K562 (cell line): ENCODE results near the gene MYLK3. TPM values are rescaled to one million over a fixed set of nuclear protein-coding genes. Genes with fewer than 3 reads are reported as not detected.

Experiments
- ATAC-seq: fragments of 200-7000 bp; cut with Tn5 transposase; 3 replicates; pipeline ENCODE4 v1.9.1; 2020; ENCODE audit warnings: moderate library complexity
- BruUV-seq: library from RNA; stranded (reverse); fragments of 400-500 nt; replicated peaks from 2 replicates; lab custom pipeline; 2021; lab: Mats Ljungman, UMichigan
- CTCF ChIA-PET: fragments of 300-600 bp; formaldehyde crosslinking; extraction: SDS; loops from one replicate; lab custom pipeline; 2021; ENCODE audit warnings: low intra/inter-chr PET ratio; lab: Yijun Ruan, JAX
- POLR2A ChIA-PET: fragments of 300-600, 350-650 bp; sonication (Branson Sonifier 250); formaldehyde crosslinking; extraction: SDS; loops from one replicate; lab custom pipeline; 2021; ENCODE audit warnings: antibody characterized with exemption, inconsistent platforms; lab: Yijun Ruan, JAX
- DNase-seq, 4 experiments: peaks; one replicate each; pipeline versions ENCODE4 v3.0.0 to v3.0.0-alpha.2; 2011 to 2018; ENCODE audit warnings: low spot score in 3 of 4, mixed read lengths in 3 of 4; ENCODE audit errors: extremely low read depth in 1 of 4
- FAIRE-seq: peaks from 2 replicates; lab custom pipeline; 2011; peaks lifted over from hg19 to GRCh38; lab: Jason Lieb, UNC
- H2AFZ ChIP-seq: 2 replicates; pipeline ENCODE4 v1.6.0; 2011; ENCODE audit warnings: low read depth, low read length, control low read depth, inconsistent platforms
- H3K27ac ChIP-seq: fragments of 200-600 bp; 3 replicates; pipeline ENCODE4 v1.8.0; 2011; ENCODE audit warnings: low read depth, mild to moderate bottlenecking, control low read depth, inconsistent platforms, low read length, moderate library complexity, mixed read lengths; ENCODE audit errors: extremely low read depth
- H3K27me3 ChIP-seq, 2 experiments: fragments of 300-600 bp in 1 of 2; 2 replicates in 1 of 2; 3 replicates in 1 of 2; pipeline versions ENCODE4 v1.6.0 to v1.8.0; 2011; ENCODE audit warnings: inconsistent platforms in 2 of 2, low read length in 2 of 2, mild to moderate bottlenecking in 1 of 2, mixed read lengths in 1 of 2, moderate library complexity in 1 of 2; ENCODE audit not compliant: control insufficient read depth in 2 of 2, insufficient read depth in 2 of 2
- H3K36me3 ChIP-seq: fragments of 300-600 bp; 3 replicates; pipeline ENCODE4 v1.8.0; 2011; ENCODE audit warnings: mild to moderate bottlenecking, low read length, inconsistent platforms; ENCODE audit not compliant: control insufficient read depth, insufficient read depth
- H3K4me1 ChIP-seq, 2 experiments: fragments of 200-600 bp in 1 of 2; replicated peaks in 1 of 2; 2 replicates in 1 of 2; 3 replicates in 1 of 2; pipeline versions ENCODE4 v1.5.1 to v1.8.0; 2011; ENCODE audit warnings: inconsistent platforms in 2 of 2, low read length in 2 of 2, mild to moderate bottlenecking in 1 of 2, mixed read lengths in 1 of 2, moderate library complexity in 1 of 2; ENCODE audit not compliant: control insufficient read depth in 2 of 2, insufficient read depth in 2 of 2
- H3K4me2 ChIP-seq: 2 replicates; pipeline ENCODE4 v1.6.1; 2011; ENCODE audit warnings: low read length, control low read depth, inconsistent platforms, mixed read lengths; ENCODE audit not compliant: insufficient read depth
- H3K4me3 ChIP-seq: fragments of 200-600 bp; sonication (generic), shearing (Covaris generic); 2 replicates; pipeline ENCODE4 v1.5.1; 2016; ENCODE audit warnings: control low read depth, inconsistent platforms
- H3K79me2 ChIP-seq: fragments of 200-600 bp; 3 replicates; pipeline ENCODE4 v1.8.0; 2011; ENCODE audit warnings: low read length, inconsistent platforms; ENCODE audit not compliant: control insufficient read depth, insufficient read depth
- H3K9ac ChIP-seq, 2 experiments: 2 replicates each; pipeline versions ENCODE4 v1.6.0 to v1.6.1; 2011; ENCODE audit warnings: low read depth in 2 of 2, low read length in 2 of 2, control low read depth in 1 of 2, inconsistent platforms in 1 of 2, mild to moderate bottlenecking in 1 of 2, mixed read lengths in 1 of 2; ENCODE audit not compliant: insufficient read depth in 1 of 2
- H3K9me1 ChIP-seq: one replicate; pipeline ENCODE4 v1.6.0; 2011; ENCODE audit warnings: inconsistent platforms, mild to moderate bottlenecking, low read length, moderate library complexity; ENCODE audit not compliant: control insufficient read depth, insufficient read depth
- H3K9me3 ChIP-seq: replicated peaks from 2 replicates; pipeline ENCODE4 v1.5.1; 2011; ENCODE audit warnings: low read depth, low read length, inconsistent platforms; ENCODE audit not compliant: control insufficient read depth, insufficient read depth
- H4K20me1 ChIP-seq: replicated peaks from 2 replicates; pipeline ENCODE4 v1.6.1; 2011; ENCODE audit warnings: low read length, inconsistent platforms, mixed read lengths; ENCODE audit not compliant: control insufficient read depth, insufficient read depth
- ARID2 ChIP-seq: fragments of 450-650 bp; IDR thresholded peaks from 2 replicates; pipeline ENCODE4 v1.6.1; 2017; ENCODE audit warnings: antibody characterized with exemption, mild to moderate bottlenecking
- CREBBP ChIP-seq: IDR thresholded peaks from one replicate; pipeline ENCODE4 v1.6.1; 2012; ENCODE audit warnings: low read depth, mild to moderate bottlenecking, control low read depth, inconsistent platforms, low read length
- ESRRB ChIP-seq: fragments of 250-450 bp; sonication (Bioruptor Pico); IDR thresholded peaks from 2 replicates; pipeline ENCODE4 v1.5.0; 2020; ENCODE audit warnings: mild to moderate bottlenecking, moderate library complexity, borderline replicate concordance
- GTF2E2 ChIP-seq: fragments of 200-800 bp; sonication (Bioruptor generic); IDR thresholded peaks from 2 replicates; pipeline ENCODE4 v1.6.1; 2016; ENCODE audit warnings: missing genetic modification characterization, missing compliant biosample characterization
- HMG20B ChIP-seq: fragments of 250-450 bp; sonication (Bioruptor Pico); IDR thresholded peaks from 2 replicates; pipeline ENCODE4 v1.5.0; 2021; ENCODE audit warnings: mild to moderate bottlenecking
- HNRNPK ChIP-seq: fragments of 200-400 bp; formaldehyde crosslinking; IDR thresholded peaks from one replicate; pipeline ENCODE4 v1.6.1; 2018; ENCODE audit warnings: mild to moderate bottlenecking, low read depth, low read length; ENCODE audit not compliant: poor library complexity, severe bottlenecking
- LCOR ChIP-seq: sonication (generic); formaldehyde crosslinking; IDR thresholded peaks from 2 replicates; pipeline ENCODE4 v1.8.0; 2022; ENCODE audit warnings: mild to moderate bottlenecking, missing genetic modification reagents
- MAFF ChIP-seq: IDR thresholded peaks from 2 replicates; pipeline ENCODE4 v1.6.1; 2012; ENCODE audit warnings: low read length, improper control_type of control experiment
- MAX ChIP-seq: sonication (generic); formaldehyde crosslinking; IDR thresholded peaks from 2 replicates; pipeline ENCODE4 v1.9.0; 2022; ENCODE audit warnings: mild to moderate bottlenecking, missing genetic modification reagents
- PPARD ChIP-seq: fragments of 250-450 bp; sonication (Bioruptor Pico); IDR thresholded peaks from 2 replicates; pipeline ENCODE4 v1.8.0; 2022; ENCODE audit warnings: inconsistent platforms, mild to moderate bottlenecking, moderate library complexity
- SETDB1 ChIP-seq: IDR thresholded peaks from one replicate; pipeline ENCODE4 v1.6.1; 2012; ENCODE audit warnings: low read length, control low read depth, inconsistent platforms
- XRCC5 ChIP-seq: fragments of 200-400 bp; formaldehyde crosslinking; IDR thresholded peaks from 2 replicates; pipeline ENCODE4 v1.6.1; 2017; ENCODE audit warnings: low read depth, mild to moderate bottlenecking, low read length
- ZBTB5 ChIP-seq: fragments of 450-650 bp; IDR thresholded peaks from 2 replicates; pipeline ENCODE4 v1.6.1; 2017; ENCODE audit warnings: antibody characterized with exemption
- ZNF197 ChIP-seq: fragments of 200-800 bp; sonication (Bioruptor generic); IDR thresholded peaks from 2 replicates; pipeline ENCODE4 v1.6.1; 2016; ENCODE audit warnings: low read depth, missing genetic modification characterization, missing compliant biosample characterization
- ZNF76 ChIP-seq: fragments of 250-450 bp; sonication (Bioruptor Pico); IDR thresholded peaks from 2 replicates; pipeline ENCODE4 v1.4.0; 2020; ENCODE audit warnings: mild to moderate bottlenecking, moderate library complexity, borderline replicate concordance
- WGBS: fragments of 100-300 bp; shearing (Covaris generic); methylation state at CpG from one replicate; pipeline ENCODE4 v1.1.6; 2016; ENCODE audit warnings: low coverage, mixed read lengths; ENCODE audit not compliant: insufficient coverage; ENCODE audit errors: missing lambda C conversion rate; 5-methylcytosine and 5-hydroxymethylcytosine counted together
- in situ Hi-C: fragments of 300-500 bp; cut with MboI; formaldehyde crosslinking; loops from 4 replicates; pipeline ENCODE4 v1.15.0; 2018; ENCODE audit warnings: inconsistent platforms, mixed read lengths
- intact Hi-C: fragments of 100-400 bp; cut with micrococcal nuclease; formaldehyde crosslinking; loops from 2 replicates; pipeline ENCODE4 v1.14.2; 2022
- polyA plus RNA-seq, 8 experiments: library from polyadenylated mRNA; depleted of rRNA in 4 of 8; stranded (reverse) in 5 of 8; unstranded in 3 of 8; fragments of >200 nt; fragmentation: Nextera tagmentation in 2 of 8; fragmentation: Illumina TruSeq in 1 of 8; extraction: Ambion mirVana in 2 of 8; extraction: Trizol in 1 of 8; gene quantifications; 2 replicates each; pipeline versions ENCODE4 v1.2.1 to v1.2.3, GENCODE V29; 2011 to 2014; ENCODE audit warnings: inconsistent platforms in 1 of 8, missing spikeins in 1 of 8
- total RNA-seq, 7 experiments: library from RNA; depleted of rRNA in 6 of 7; stranded (reverse); fragments of >200 nt in 6 of 7; fragmentation: Illumina TruSeq in 2 of 7; extraction: Trizol in 2 of 7; gene quantifications; 2 replicates each; pipeline versions ENCODE4 v1.2.1 to v1.2.3, GENCODE V29; 2011 to 2021; ENCODE audit warnings: low replicate concordance in 1 of 7
- TF ChIP-seq, protein P1 (sequence below): IDR thresholded peaks from 2 replicates; pipeline ENCODE4 v1.6.1; 2011; ENCODE audit warnings: borderline replicate concordance, low read depth, mild to moderate bottlenecking, moderate library complexity, low read length; ENCODE audit not compliant: insufficient read depth, poor library complexity, severe bottlenecking
- TF ChIP-seq, protein P2 (sequence below): sonication (generic); formaldehyde crosslinking; IDR thresholded peaks from 2 replicates; pipeline ENCODE4 v1.8.0; 2022; ENCODE audit warnings: mild to moderate bottlenecking, missing genetic modification reagents

Gene MYLK3
- total and polyA plus RNA-seq, 9 of the 15 experiments (the other 6 are each of a cell fraction or from before 2014, with no cell fraction given), result 0.69 to 10.7 (median 4.7) TPM

DNA sequence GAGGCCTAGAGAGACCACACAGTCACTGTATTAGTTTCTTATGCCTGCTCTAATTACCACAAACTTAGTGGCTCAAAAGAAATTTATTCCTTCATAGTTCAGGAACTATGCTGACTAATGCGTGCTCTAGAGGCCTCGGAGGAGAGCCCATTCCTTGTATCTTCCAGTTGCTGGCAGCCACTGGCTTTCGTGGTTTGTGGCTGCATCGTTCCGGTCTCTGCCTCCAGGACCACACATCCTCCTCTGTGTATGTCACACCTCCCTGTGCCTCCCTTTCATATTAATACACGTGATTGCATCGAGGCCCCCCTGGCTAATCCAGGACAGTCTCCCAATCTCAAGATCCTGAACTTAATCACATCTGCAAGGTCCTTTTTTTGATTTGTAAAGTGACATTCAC is 16.9 kb upstream of the MYLK3 start (continued):
- TF ChIP-seq PPARD (CRISPR knock-in tag), result no peak
- TF ChIP-seq, all 486 proteins: peak for 0

GRCh38 chr16:46763147-46763546 is 15.0 kb upstream of the MYLK3 start:
- intact Hi-C loops, result no loop called here
- no peaks in the 10 kb centered on the region for H3K36me3 ChIP-seq
- ChIA-PET POLR2A (no interaction called here), CTCF (no interaction called here)
- FAIRE-seq, result no peak
- in situ Hi-C loops, result no loop called here
- H3K9me3 ChIP-seq, result no peaks in the 10 kb centered on the region
- no peak for ATAC-seq
- DNase-seq, result no peak
- no peak for TF ChIP-seq LCOR (CRISPR knock-in tag)
- no peak for TF ChIP-seq ARID2
- no peak for TF ChIP-seq SETDB1
- no peak for TF ChIP-seq MAFF
- no peak for TF ChIP-seq HNRNPK
- TF ChIP-seq GTF2E2 (tag), result no peak
- TF ChIP-seq CREBBP, result no peak
- TF ChIP-seq, protein P1, sequence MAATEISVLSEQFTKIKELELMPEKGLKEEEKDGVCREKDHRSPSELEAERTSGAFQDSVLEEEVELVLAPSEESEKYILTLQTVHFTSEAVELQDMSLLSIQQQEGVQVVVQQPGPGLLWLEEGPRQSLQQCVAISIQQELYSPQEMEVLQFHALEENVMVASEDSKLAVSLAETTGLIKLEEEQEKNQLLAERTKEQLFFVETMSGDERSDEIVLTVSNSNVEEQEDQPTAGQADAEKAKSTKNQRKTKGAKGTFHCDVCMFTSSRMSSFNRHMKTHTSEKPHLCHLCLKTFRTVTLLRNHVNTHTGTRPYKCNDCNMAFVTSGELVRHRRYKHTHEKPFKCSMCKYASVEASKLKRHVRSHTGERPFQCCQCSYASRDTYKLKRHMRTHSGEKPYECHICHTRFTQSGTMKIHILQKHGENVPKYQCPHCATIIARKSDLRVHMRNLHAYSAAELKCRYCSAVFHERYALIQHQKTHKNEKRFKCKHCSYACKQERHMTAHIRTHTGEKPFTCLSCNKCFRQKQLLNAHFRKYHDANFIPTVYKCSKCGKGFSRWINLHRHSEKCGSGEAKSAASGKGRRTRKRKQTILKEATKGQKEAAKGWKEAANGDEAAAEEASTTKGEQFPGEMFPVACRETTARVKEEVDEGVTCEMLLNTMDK, result no peak
- no peak for TF ChIP-seq HMG20B (CRISPR knock-in tag)
- no peak for TF ChIP-seq XRCC5
- no peak for TF ChIP-seq MAX
- no peak for TF ChIP-seq ZBTB5
- no peak for TF ChIP-seq ZNF76
- no peak for TF ChIP-seq ZNF197 (CRISPR knock-in tag)
- no peak for TF ChIP-seq ESRRB (CRISPR knock-in tag)
- TF ChIP-seq, protein P2, sequence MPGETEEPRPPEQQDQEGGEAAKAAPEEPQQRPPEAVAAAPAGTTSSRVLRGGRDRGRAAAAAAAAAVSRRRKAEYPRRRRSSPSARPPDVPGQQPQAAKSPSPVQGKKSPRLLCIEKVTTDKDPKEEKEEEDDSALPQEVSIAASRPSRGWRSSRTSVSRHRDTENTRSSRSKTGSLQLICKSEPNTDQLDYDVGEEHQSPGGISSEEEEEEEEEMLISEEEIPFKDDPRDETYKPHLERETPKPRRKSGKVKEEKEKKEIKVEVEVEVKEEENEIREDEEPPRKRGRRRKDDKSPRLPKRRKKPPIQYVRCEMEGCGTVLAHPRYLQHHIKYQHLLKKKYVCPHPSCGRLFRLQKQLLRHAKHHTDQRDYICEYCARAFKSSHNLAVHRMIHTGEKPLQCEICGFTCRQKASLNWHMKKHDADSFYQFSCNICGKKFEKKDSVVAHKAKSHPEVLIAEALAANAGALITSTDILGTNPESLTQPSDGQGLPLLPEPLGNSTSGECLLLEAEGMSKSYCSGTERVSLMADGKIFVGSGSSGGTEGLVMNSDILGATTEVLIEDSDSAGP, result no peak
- no peak overlapping the region for H2AFZ ChIP-seq
- H3K4me2 ChIP-seq, result no peak overlapping the region
- no peak overlapping the region for H3K27ac ChIP-seq
- H3K9me1 ChIP-seq, result no peaks in the 10 kb centered on the region
- H3K79me2 ChIP-seq, result no peaks in the 10 kb centered on the region
- H3K27me3 ChIP-seq, result no peaks in the 10 kb centered on the region
- no peak overlapping the region for H3K4me3 ChIP-seq
- 42% methylated on average over 10 of the region's 12 CpGs for WGBS
- no peaks in the 10 kb centered on the region for H4K20me1 ChIP-seq
- no TSS peak for BruUV-seq
- H3K4me1 ChIP-seq, result no peaks in the 10 kb centered on the region; a peak in 2 of 5 replicates
- no peak overlapping the region for H3K9ac ChIP-seq
